Measurements from ENCODE around the gene CNTN2. TPM values are rescaled to one million over a fixed set of nuclear protein-coding genes. Genes with fewer than 3 reads are reported as not detected.

Gene CNTN2
- total RNA-seq, 1 experiment from 2014 or later: 1.2 TPM

- TF ChIP-seq CBFB (CRISPR knock-in tag; IDR thresholded peaks at IDR 0.05; ENCODE audit: low read depth) (no peak), HMGA2 (CRISPR knock-in tag; IDR thresholded peaks at IDR 0.05) (no peak), ZNF671 (CRISPR knock-in tag; IDR thresholded peaks at IDR 0.05) (no peak), NFYB (CRISPR knock-in tag; conservative IDR thresholded peaks at IDR 0.05; ENCODE audit: low read depth) (no peak), MXD4 (CRISPR knock-in tag; IDR thresholded peaks at IDR 0.05; ENCODE audit: borderline replicate concordance) (no peak), ZBTB21 (CRISPR knock-in tag; IDR thresholded peaks at IDR 0.05; ENCODE audit: borderline replicate concordance) (no peak), JUN (CRISPR knock-in tag; IDR thresholded peaks at IDR 0.05) (no peak), AR (CRISPR knock-in tag; IDR thresholded peaks at IDR 0.05) (no peak), NFATC4 (CRISPR knock-in tag; IDR thresholded peaks at IDR 0.05) (no peak)
These were observed 34.9 kb downstream of the CNTN2 start (continued) for GRCh38 chr1:205077934-205078311.

- TF ChIP-seq PRDM15 (CRISPR knock-in tag; IDR thresholded peaks at IDR 0.05): no peak
- no peak for TF ChIP-seq GTF2I (CRISPR knock-in tag; conservative IDR thresholded peaks at IDR 0.05)
- TF ChIP-seq JUN (CRISPR knock-in tag; IDR thresholded peaks at IDR 0.05): no peak
- TF ChIP-seq ATF2 (CRISPR knock-in tag; IDR thresholded peaks at IDR 0.05; ENCODE audit: borderline replicate concordance, low read depth): no peak
- ATAC-seq (no peak), DNase-seq (ENCODE audit: low spot score) (no peak)
- peaks cover 17% of the 10 kb centered on the region for H3K36me3 Mint-ChIP-seq
- H3K4me3 Mint-ChIP-seq: no peak overlapping the region
- ChIA-PET CTCF (interaction anchor here (1.2 to 12.0 kb wide), 4 partner anchors 20 to 174 kb away, joined by 3 to 109 read pairs (median 4); no protein-coding TSS in a partner anchor), POLR2A (interaction anchor here (0.5 kb wide), 1 partner anchor 94 kb away, joined by 4 read pairs; no protein-coding TSS in a partner anchor)
- H3K9me3 Mint-ChIP-seq: no peaks in the 10 kb centered on the region
- no peaks in the 10 kb centered on the region for H3K27me3 Mint-ChIP-seq (ENCODE audit: low read depth)
- 0 out of 2 replicates have a peak overlapping the region, but pooled peaks have one; percentile 17 for H3K27ac Mint-ChIP-seq
- H3K4me1 Mint-ChIP-seq: no peaks in the 10 kb centered on the region
These were observed 39.4 kb downstream of the CNTN2 start for GRCh38 chr1:205082431-205082830.

- DNase-seq (ENCODE audit: low spot score) (no peak), ATAC-seq (no peak)
- no peak within 1 kb of the TSS for H3K4me3 Mint-ChIP-seq
- H3K27me3 Mint-ChIP-seq (ENCODE audit: low read depth): no peaks in the 10 kb centered on the region
- no peaks in the 10 kb centered on the region for H3K4me1 Mint-ChIP-seq
- H3K9me3 Mint-ChIP-seq: no peaks in the 10 kb centered on the region
- ChIA-PET POLR2A (no interaction called here), CTCF (interaction anchor here (1.5 to 1.6 kb wide), 2 partner anchors 23 to 95 kb away, joined by 6 read pairs; no protein-coding TSS in a partner anchor)
- H3K27ac Mint-ChIP-seq: no peak within 1 kb of the TSS
- H3K36me3 Mint-ChIP-seq: peaks cover 32% of the 10 kb centered on the region
- no peak for TF ChIP-seq STAT6 (CRISPR knock-in tag; conservative IDR thresholded peaks at IDR 0.05; ENCODE audit: low read depth)
- no peak for TF ChIP-seq USF1 (CRISPR knock-in tag; IDR thresholded peaks at IDR 0.05)
- no peak for TF ChIP-seq NR2C2 (CRISPR knock-in tag; IDR thresholded peaks at IDR 0.05)
- no peak for TF ChIP-seq AR (CRISPR knock-in tag; IDR thresholded peaks at IDR 0.05)
- no peak for TF ChIP-seq ESRRA (CRISPR knock-in tag; IDR thresholded peaks at IDR 0.05; ENCODE audit: borderline replicate concordance)
- no peak for TF ChIP-seq ATF3 (CRISPR knock-in tag; conservative IDR thresholded peaks at IDR 0.05)
- no peak for TF ChIP-seq NFE2L1 (CRISPR knock-in tag; IDR thresholded peaks at IDR 0.05)
These were observed 41.3 kb downstream of the CNTN2 start, which contains the start of gene TMEM81 for GRCh38 chr1:205084360-205084759. Gene TMEM81 (minus strand): TSS chr1:205084460. CDS start chr1:205084320, 140 bp downstream.
